ENCODE data around the gene HLA-A.

Gene HLA-A

DNA sequence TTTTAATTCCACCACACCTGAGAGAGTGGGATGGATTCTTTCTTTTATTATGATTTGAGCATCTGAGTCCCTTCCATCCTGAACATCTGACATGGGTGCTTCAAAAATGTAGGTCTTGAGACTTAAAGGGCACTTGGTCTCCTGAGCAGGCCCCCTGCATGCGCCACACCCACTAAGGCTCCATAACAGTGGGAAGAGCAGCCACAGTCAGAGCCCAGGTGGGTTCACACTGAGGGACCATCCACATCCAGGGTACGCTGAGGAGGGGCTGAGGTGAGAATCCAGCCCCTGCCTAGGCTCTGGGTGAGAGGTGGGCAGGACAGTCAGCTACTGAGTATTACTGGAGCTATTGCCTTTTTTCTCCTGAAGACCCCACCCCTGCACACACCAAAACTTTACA, 42.7 kb downstream of the HLA-A start:
- TF ChIP-seq, protein P1, sequence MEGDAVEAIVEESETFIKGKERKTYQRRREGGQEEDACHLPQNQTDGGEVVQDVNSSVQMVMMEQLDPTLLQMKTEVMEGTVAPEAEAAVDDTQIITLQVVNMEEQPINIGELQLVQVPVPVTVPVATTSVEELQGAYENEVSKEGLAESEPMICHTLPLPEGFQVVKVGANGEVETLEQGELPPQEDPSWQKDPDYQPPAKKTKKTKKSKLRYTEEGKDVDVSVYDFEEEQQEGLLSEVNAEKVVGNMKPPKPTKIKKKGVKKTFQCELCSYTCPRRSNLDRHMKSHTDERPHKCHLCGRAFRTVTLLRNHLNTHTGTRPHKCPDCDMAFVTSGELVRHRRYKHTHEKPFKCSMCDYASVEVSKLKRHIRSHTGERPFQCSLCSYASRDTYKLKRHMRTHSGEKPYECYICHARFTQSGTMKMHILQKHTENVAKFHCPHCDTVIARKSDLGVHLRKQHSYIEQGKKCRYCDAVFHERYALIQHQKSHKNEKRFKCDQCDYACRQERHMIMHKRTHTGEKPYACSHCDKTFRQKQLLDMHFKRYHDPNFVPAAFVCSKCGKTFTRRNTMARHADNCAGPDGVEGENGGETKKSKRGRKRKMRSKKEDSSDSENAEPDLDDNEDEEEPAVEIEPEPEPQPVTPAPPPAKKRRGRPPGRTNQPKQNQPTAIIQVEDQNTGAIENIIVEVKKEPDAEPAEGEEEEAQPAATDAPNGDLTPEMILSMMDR (IDR thresholded peaks at IDR 0.05; ENCODE audit: low read depth, low read length) = no peak
- no peak for DNase-seq (ENCODE audit: extremely low read depth, low read depth)

DNA sequence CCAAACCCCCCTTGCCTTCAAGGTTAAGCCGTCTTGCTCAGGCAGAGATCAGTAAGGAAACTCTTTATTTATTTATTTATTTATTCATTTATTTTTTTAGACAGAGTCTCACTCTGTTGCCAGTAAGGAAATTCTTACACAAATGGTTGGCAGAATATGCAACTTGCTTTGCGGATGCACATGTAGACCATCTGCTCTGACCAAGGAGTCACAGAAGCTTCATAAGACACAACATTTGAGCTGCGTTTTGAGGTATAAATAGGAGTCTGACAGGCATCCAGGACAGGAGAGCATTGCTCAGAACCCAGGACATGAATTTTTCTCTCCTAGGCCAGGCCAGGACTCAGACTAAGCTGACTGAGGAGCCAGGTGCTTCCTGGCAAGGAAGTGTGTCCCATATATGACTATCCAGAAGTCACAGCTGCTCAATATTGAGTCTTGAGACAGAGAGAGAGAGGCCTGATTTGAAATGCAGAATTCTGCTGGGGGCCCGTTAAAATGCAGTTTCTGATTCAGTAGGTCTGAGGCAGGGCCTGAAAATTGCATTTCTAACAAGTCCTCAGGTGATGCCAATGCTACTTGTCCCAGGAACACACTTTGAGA, 43.9 kb downstream of the HLA-A start:
- no peak for DNase-seq (ENCODE audit: extremely low read depth, low read depth)
- TF ChIP-seq, protein P1 (IDR thresholded peaks at IDR 0.05; ENCODE audit: low read depth, low read length) = no peak

DNA sequence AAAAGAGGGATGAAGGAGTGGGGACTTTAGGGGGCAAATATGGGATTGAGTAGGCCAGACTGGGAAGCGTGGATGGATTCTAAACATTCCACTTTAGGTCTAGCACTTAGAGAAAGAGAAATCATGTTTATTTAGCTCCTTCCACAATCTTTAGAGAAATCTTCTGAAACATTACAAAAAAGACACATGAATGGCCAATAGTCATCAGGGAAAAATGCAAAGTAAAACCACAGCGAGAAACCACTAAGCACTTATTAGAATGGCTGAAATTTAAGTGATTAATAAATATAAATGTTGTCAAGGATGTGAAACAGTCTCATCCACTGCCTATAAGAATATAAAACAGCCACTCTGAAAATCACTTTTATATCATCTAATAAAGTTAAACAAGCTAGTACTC, 46.9 kb downstream of the HLA-A start:
- TF ChIP-seq, protein P1 (IDR thresholded peaks at IDR 0.05; ENCODE audit: low read depth, low read length) = no peak
- no peak for DNase-seq (ENCODE audit: extremely low read depth, low read depth)

DNA sequence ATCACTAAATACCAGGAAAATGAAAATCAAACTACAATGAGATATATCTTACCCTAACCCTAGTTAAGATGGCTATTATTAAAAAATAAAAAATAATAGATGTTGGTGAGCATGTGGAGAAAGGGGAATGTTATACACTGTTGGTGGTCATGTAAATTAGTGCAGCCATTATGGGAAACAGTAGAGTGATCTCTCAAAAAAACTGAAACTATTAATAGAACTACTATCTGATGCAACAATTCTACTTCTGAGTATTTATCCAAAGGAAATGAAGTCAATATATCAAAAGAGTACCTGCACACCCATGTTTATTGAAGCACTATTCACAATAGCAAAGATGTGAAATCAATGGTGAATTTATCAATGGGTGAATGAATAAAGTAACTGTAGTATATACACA, 48.6 kb downstream of the HLA-A start:
- no peak for DNase-seq (ENCODE audit: extremely low read depth, low read depth)
- TF ChIP-seq, protein P1 (IDR thresholded peaks at IDR 0.05; ENCODE audit: low read depth, low read length) = no peak

DNA sequence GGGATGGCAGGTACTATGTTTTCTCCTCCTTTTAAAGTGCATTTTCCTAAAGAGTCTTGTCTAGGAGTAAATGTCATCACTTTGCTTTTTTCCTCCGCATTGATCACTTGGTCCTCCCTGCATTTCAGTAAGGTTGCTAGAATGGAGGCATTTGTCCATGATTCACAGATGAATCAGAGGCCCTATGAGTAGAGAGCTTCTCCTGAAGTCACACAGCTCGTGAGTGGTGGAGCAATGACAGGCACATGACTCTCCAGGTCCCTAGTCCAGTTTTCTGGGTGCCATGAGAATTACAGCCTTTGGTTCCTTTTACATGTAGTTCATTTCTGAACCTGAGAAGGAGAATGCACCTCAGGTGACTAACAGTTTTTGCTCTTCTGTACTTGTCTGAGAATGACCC, 50.5 kb downstream of the HLA-A start:
- TF ChIP-seq, protein P1 (IDR thresholded peaks at IDR 0.05; ENCODE audit: low read depth, low read length) = no peak
- no peak for DNase-seq (ENCODE audit: extremely low read depth, low read depth)

DNA sequence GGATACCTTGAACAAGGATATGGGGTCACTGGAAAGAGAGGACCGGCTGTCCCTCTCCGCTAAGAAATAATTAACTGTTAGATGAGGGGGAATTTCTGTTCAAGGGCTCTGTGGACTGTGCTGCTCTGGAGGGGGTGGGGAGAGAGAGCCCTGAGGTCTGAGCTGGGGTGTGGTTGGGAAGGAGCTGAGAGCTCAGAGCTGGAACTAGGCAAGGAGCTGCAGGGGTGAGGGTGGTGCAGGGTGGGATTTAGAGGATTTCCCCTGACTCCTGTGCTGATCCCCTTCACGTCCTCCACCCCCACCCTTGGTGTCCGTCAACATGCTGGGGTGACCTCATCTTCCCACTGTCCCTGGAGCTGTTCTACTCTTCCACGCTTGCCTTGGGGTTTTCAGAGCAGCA, 52.5 kb downstream of the HLA-A start:
- no peak for DNase-seq (ENCODE audit: extremely low read depth, low read depth)

DNA sequence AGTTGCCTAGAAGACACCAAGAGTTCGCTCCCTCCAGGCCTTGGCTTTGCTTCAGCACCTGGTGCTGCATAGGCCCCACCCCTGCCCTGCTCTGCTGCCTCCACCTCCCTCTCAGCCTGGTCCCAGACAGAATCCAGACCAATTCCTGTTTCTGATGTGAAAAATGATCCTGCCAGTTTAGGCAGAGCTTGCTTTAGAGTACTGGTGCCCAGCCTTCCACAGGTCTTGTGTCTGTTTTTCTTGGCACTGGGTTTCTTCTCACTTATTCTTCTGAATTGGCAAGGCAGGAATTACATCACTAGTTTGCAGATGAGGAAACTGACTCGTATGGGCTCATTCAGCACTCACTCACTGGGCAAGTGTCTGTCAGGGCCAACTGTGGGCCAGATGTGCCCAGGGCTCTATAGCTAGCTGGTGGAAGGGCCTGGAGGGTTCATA, 53.0 kb downstream of the HLA-A start:
- no peak for DNase-seq (ENCODE audit: extremely low read depth, low read depth)
- TF ChIP-seq, protein P1 (IDR thresholded peaks at IDR 0.05; ENCODE audit: low read depth, low read length) = no peak

More for the DNA sequence above, 52.5 kb downstream of the HLA-A start:
- TF ChIP-seq, protein P1 (IDR thresholded peaks at IDR 0.05; ENCODE audit: low read depth, low read length) = no peak

Data from AG09319 (cell line).